Liver (tissue), 9 donors: Measurements from ENCODE around the gene SLX4IP. TPM values are rescaled to one million over a fixed set of nuclear protein-coding genes. Genes with fewer than 3 reads are reported as not detected.

Experiments used
- DNase-seq: peaks from one replicate; pipeline ENCODE4 v3.0.0-alpha.2; 2017; ENCODE audit warnings: low spot score
- H3K27ac ChIP-seq, 2 donors: one replicate each; pipeline ENCODE4 v1.7.0; 2013; ENCODE audit warnings: inconsistent platforms in 2 of 2, low read length in 2 of 2, control low read depth in 1 of 2, low read depth in 1 of 2, mild to moderate bottlenecking in 1 of 2
- H3K27me3 ChIP-seq, 4 donors: one replicate each; pipeline versions ENCODE4 v1.6.1 to v1.7.0; 2013; ENCODE audit warnings: low read length in 3 of 4, inconsistent platforms in 1 of 4, mild to moderate bottlenecking in 1 of 4, moderate library complexity in 1 of 4; ENCODE audit not compliant: control insufficient read depth in 4 of 4, insufficient read depth in 4 of 4
- H3K36me3 ChIP-seq, 4 donors: one replicate each; pipeline versions ENCODE4 v1.6.1 to v1.7.0; 2013; ENCODE audit warnings: low read length in 3 of 4, mild to moderate bottlenecking in 3 of 4, low read depth in 1 of 4, moderate library complexity in 1 of 4; ENCODE audit not compliant: control insufficient read depth in 4 of 4, insufficient read depth in 3 of 4
- H3K4me1 ChIP-seq, 4 donors: one replicate each; pipeline versions ENCODE4 v1.6.1 to v1.7.0; 2013; ENCODE audit warnings: low read length in 3 of 4, mild to moderate bottlenecking in 3 of 4, moderate library complexity in 1 of 4; ENCODE audit not compliant: control insufficient read depth in 4 of 4, insufficient read depth in 4 of 4
- H3K4me3 ChIP-seq, 3 donors: one replicate each; pipeline versions ENCODE4 v1.6.1 to v1.7.0; 2013; ENCODE audit warnings: low read length in 3 of 3, control low read depth in 1 of 3, low read depth in 1 of 3, mild to moderate bottlenecking in 1 of 3
- H3K9ac ChIP-seq, 2 donors: one replicate each; pipeline ENCODE4 v1.7.0; 2013; ENCODE audit warnings: low read length in 2 of 2, mild to moderate bottlenecking in 2 of 2, moderate library complexity in 2 of 2, control low read depth in 1 of 2, low read depth in 1 of 2
- H3K9me3 ChIP-seq, 4 donors: one replicate each; pipeline versions ENCODE4 v1.6.1 to v1.7.0; 2013; ENCODE audit warnings: low read length in 3 of 4; ENCODE audit not compliant: control insufficient read depth in 4 of 4
- EGR1 ChIP-seq, 2 donors: IDR thresholded peaks; 2 replicates each; pipeline ENCODE4 v1.6.1; 2016 to 2018; ENCODE audit warnings: antibody characterized with exemption in 2 of 2, low read depth in 2 of 2
- FOXA1 ChIP-seq: IDR thresholded peaks from 2 replicates; pipeline ENCODE4 v1.6.1; 2016; ENCODE audit warnings: antibody characterized with exemption
- FOXA2 ChIP-seq: IDR thresholded peaks from 2 replicates; pipeline ENCODE4 v1.6.1; 2016; ENCODE audit warnings: antibody characterized with exemption
- GABPA ChIP-seq, 2 donors: IDR thresholded peaks in 1 of 2; conservative IDR thresholded peaks in 1 of 2; 2 replicates each; pipeline ENCODE4 v1.6.1; 2016; ENCODE audit warnings: antibody characterized with exemption in 2 of 2, mild to moderate bottlenecking in 1 of 2, moderate library complexity in 1 of 2
- HNF4A ChIP-seq, 2 donors: conservative IDR thresholded peaks; 2 replicates each; pipeline ENCODE4 v1.6.1; 2016; ENCODE audit warnings: antibody characterized with exemption in 2 of 2, mild to moderate bottlenecking in 2 of 2
- HNF4G ChIP-seq: IDR thresholded peaks from 2 replicates; pipeline ENCODE4 v1.6.1; 2016; ENCODE audit warnings: antibody characterized with exemption
- JUND ChIP-seq, 2 donors: IDR thresholded peaks; 2 replicates each; pipeline ENCODE4 v1.6.1; 2016; ENCODE audit warnings: antibody characterized with exemption in 2 of 2
- NR2F2 ChIP-seq: IDR thresholded peaks from 2 replicates; pipeline ENCODE4 v1.6.1; 2016; ENCODE audit warnings: antibody characterized with exemption
- RAD21 ChIP-seq, 2 donors: IDR thresholded peaks; 2 replicates each; pipeline ENCODE4 v1.6.1; 2016; ENCODE audit warnings: antibody characterized with exemption in 2 of 2, mild to moderate bottlenecking in 2 of 2
- REST ChIP-seq: IDR thresholded peaks from 2 replicates; pipeline ENCODE4 v1.6.1; 2016; ENCODE audit warnings: antibody characterized with exemption, mild to moderate bottlenecking
- RXRA ChIP-seq, 2 donors: IDR thresholded peaks; 2 replicates each; pipeline ENCODE4 v1.6.1; 2017 to 2018; ENCODE audit warnings: antibody characterized with exemption in 2 of 2, mild to moderate bottlenecking in 1 of 2
- TAF1 ChIP-seq: conservative IDR thresholded peaks from 2 replicates; pipeline ENCODE4 v1.6.1; 2016; ENCODE audit warnings: antibody characterized with exemption, mild to moderate bottlenecking
- YY1 ChIP-seq: IDR thresholded peaks from 2 replicates; pipeline ENCODE4 v1.6.1; 2016; ENCODE audit warnings: antibody characterized with exemption, mild to moderate bottlenecking
- ZBTB33 ChIP-seq: IDR thresholded peaks from 2 replicates; pipeline ENCODE4 v1.6.1; 2016; ENCODE audit warnings: antibody characterized with exemption
- WGBS: extraction: QIAGEN DNeasy Blood & Tissue Kit; methylation state at CpG from one replicate; pipeline ENCODE4 v1.1.7; 2013; 5-methylcytosine and 5-hydroxymethylcytosine counted together
- polyA plus RNA-seq, 2 donors: library from polyadenylated mRNA; stranded (reverse) in 1 of 2; unstranded in 1 of 2; fragments of 200-250 nt in 1 of 2; fragments of >200 nt in 1 of 2; fragmentation: Nextera tagmentation in 1 of 2; extraction: Ambion mirVana in 1 of 2; gene quantifications; one replicate each; pipeline versions ENCODE4 v1.2.1 to v1.2.3, GENCODE V29; 2013 to 2015
- total RNA-seq, 2 donors: library from RNA; depleted of rRNA; stranded (reverse); fragments of >200 nt; gene quantifications; one replicate each; pipeline ENCODE4 v1.2.3, GENCODE V29; 2014
- TF ChIP-seq, protein P1 (sequence below): IDR thresholded peaks from 2 replicates; pipeline ENCODE4 v1.6.1; 2016; ENCODE audit warnings: antibody characterized with exemption
- TF ChIP-seq, protein P2 (sequence below): fragments of 150-350 bp; IDR thresholded peaks from 2 replicates; pipeline ENCODE4 v1.5.1; 2017; ENCODE audit warnings: improper control_type of control experiment, low read depth, low read length; ENCODE audit not compliant: missing input control
- TF ChIP-seq, protein P3 (sequence below): IDR thresholded peaks from 2 replicates; pipeline ENCODE4 v1.6.1; 2016; ENCODE audit warnings: antibody characterized with exemption
- donor health status: healthy.
- donor health status: healthy.
- donor health status: healthy.
- donor health status: healthy.
- donor health status: healthy.

Gene SLX4IP
- total and polyA plus RNA-seq, 4 donors: 1.1 to 3.4 (median 2.7) TPM

DNA sequence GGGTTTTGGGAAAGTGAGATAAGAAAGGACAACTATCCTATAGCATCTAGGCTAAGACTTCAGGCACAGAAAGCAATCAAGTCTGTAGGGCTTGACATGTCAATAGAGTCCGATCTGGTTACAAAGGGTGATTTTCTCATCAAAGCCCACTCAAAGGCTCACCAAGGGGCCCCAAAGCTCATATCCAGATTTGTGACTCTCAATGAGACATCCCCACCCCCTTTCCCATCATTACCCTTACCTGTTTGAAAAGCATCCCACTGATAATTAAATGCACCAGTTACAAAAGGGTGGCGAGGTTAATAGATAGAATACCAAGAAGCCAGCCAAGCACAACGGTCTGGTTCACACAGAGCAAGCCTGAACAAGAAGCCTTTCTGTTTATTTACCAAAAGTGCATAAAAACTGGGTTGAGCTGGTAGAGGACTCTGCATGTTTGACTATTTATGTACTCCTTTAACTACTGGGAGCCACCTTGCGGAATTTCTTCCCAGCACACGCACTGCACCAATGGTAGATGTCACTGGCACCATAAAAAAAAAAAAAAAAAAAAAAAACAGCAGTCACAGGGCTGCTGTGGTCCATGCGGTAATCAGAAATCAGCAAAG, 232.6 kb downstream of the SLX4IP start (continued):
- no peak for TF ChIP-seq ZBTB33
- TF ChIP-seq FOXA1: no peak
- no peak for TF ChIP-seq FOXA2
- TF ChIP-seq HNF4G: no peak
- no peak for TF ChIP-seq NR2F2
- TF ChIP-seq JUND (IDR thresholded peaks at IDR 0.05): no peak
- TF ChIP-seq, protein P1, sequence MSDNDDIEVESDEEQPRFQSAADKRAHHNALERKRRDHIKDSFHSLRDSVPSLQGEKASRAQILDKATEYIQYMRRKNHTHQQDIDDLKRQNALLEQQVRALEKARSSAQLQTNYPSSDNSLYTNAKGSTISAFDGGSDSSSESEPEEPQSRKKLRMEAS: no peak

GRCh38 chr20:10668677-10669368, 233.7 kb downstream of the SLX4IP start:
- H3K27me3 ChIP-seq: no peaks in the 10 kb centered on the region
- no peaks in the 10 kb centered on the region for H3K9me3 ChIP-seq
- no peak for DNase-seq
- H3K9ac ChIP-seq: no peak overlapping the region
- peaks cover 0 to 20% (median 2%) of the 10 kb centered on the region in 4 donors for H3K4me1 ChIP-seq
- no peak for TF ChIP-seq HNF4G
- TF ChIP-seq TAF1: no peak
- no peak for TF ChIP-seq NR2F2
- TF ChIP-seq, protein P2, sequence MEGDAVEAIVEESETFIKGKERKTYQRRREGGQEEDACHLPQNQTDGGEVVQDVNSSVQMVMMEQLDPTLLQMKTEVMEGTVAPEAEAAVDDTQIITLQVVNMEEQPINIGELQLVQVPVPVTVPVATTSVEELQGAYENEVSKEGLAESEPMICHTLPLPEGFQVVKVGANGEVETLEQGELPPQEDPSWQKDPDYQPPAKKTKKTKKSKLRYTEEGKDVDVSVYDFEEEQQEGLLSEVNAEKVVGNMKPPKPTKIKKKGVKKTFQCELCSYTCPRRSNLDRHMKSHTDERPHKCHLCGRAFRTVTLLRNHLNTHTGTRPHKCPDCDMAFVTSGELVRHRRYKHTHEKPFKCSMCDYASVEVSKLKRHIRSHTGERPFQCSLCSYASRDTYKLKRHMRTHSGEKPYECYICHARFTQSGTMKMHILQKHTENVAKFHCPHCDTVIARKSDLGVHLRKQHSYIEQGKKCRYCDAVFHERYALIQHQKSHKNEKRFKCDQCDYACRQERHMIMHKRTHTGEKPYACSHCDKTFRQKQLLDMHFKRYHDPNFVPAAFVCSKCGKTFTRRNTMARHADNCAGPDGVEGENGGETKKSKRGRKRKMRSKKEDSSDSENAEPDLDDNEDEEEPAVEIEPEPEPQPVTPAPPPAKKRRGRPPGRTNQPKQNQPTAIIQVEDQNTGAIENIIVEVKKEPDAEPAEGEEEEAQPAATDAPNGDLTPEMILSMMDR: no peak
- no peak for TF ChIP-seq HNF4A (conservative IDR thresholded peaks at IDR 0.05)
- no peak for TF ChIP-seq FOXA1
- no peak for TF ChIP-seq RAD21 (IDR thresholded peaks at IDR 0.05)
- TF ChIP-seq, protein P3, sequence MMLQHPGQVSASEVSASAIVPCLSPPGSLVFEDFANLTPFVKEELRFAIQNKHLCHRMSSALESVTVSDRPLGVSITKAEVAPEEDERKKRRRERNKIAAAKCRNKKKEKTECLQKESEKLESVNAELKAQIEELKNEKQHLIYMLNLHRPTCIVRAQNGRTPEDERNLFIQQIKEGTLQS: no peak
- no peak for TF ChIP-seq RXRA (IDR thresholded peaks at IDR 0.05)
- no peak for TF ChIP-seq FOXA2
- TF ChIP-seq, protein P1: no peak
- no peak for TF ChIP-seq YY1
- no peak for TF ChIP-seq GABPA (IDR thresholded peaks at IDR 0.05 in 1 of 2, conservative IDR thresholded peaks at IDR 0.05 in 1 of 2)
- TF ChIP-seq EGR1 (IDR thresholded peaks at IDR 0.05; ENCODE audit: low read depth in 2 of 2): no peak
- no peak for TF ChIP-seq JUND (IDR thresholded peaks at IDR 0.05)
- TF ChIP-seq REST: no peak
- WGBS: 91% methylated on average over 7 of the region's 7 CpGs
- H3K4me3 ChIP-seq: no peak overlapping the region
- no peak overlapping the region for H3K27ac ChIP-seq
- no peaks in the 10 kb centered on the region for H3K36me3 ChIP-seq
